Measurements from ENCODE around the gene KIAA2012.

The KIAA2012 gene

GRCh38 chr2:202099515-202099914, 26.5 kb downstream of the KIAA2012 start:
- no peak for DNase-seq (ENCODE audit: low spot score)

GRCh38 chr2:202100176-202100575, 27.1 kb downstream of the KIAA2012 start:
- in situ Hi-C loops (cut with MboI; ENCODE audit: low pct_unique_long_range_greater_than_20kb, low sequenced_read_pairs, unreplicated experiment): no loop called here
- DNase-seq (ENCODE audit: low spot score): no peak
- TF ChIP-seq CTCF (IDR thresholded peaks at IDR 0.05; ENCODE audit: extremely low read depth, insufficient read depth, missing control alignments): no peak

More at GRCh38 chr2:202099515-202099914, 26.5 kb downstream of the KIAA2012 start:
- no peak for TF ChIP-seq CTCF (IDR thresholded peaks at IDR 0.05; ENCODE audit: extremely low read depth, insufficient read depth, missing control alignments)
- in situ Hi-C loops (cut with MboI; ENCODE audit: low pct_unique_long_range_greater_than_20kb, low sequenced_read_pairs, unreplicated experiment): no loop called here

- no peak for DNase-seq (ENCODE audit: low spot score)
- in situ Hi-C loops (cut with MboI; ENCODE audit: low pct_unique_long_range_greater_than_20kb, low sequenced_read_pairs, unreplicated experiment): no loop called here
These were observed 28.0 kb downstream of the KIAA2012 start for GRCh38 chr2:202101026-202101579.

GRCh38 chr2:202102425-202103000, 29.5 kb downstream of the KIAA2012 start:
- in situ Hi-C loops (cut with MboI; ENCODE audit: low pct_unique_long_range_greater_than_20kb, low sequenced_read_pairs, unreplicated experiment): no loop called here
- DNase-seq (ENCODE audit: low spot score): no peak
- TF ChIP-seq CTCF (IDR thresholded peaks at IDR 0.05; ENCODE audit: extremely low read depth, insufficient read depth, missing control alignments): no peak

More at GRCh38 chr2:202101026-202101579, 28.0 kb downstream of the KIAA2012 start:
- no peak for TF ChIP-seq CTCF (IDR thresholded peaks at IDR 0.05; ENCODE audit: extremely low read depth, insufficient read depth, missing control alignments)

- in situ Hi-C loops (cut with MboI; ENCODE audit: low pct_unique_long_range_greater_than_20kb, low sequenced_read_pairs, unreplicated experiment): no loop called here
These were observed 31.3 kb downstream of the KIAA2012 start for GRCh38 chr2:202104286-202104870.

GRCh38 chr2:202105025-202105424, 32.0 kb downstream of the KIAA2012 start:
- TF ChIP-seq CTCF (IDR thresholded peaks at IDR 0.05; ENCODE audit: extremely low read depth, insufficient read depth, missing control alignments): no peak
- no peak for DNase-seq (ENCODE audit: low spot score)
- in situ Hi-C loops (cut with MboI; ENCODE audit: low pct_unique_long_range_greater_than_20kb, low sequenced_read_pairs, unreplicated experiment): no loop called here

More at GRCh38 chr2:202104286-202104870, 31.3 kb downstream of the KIAA2012 start:
- DNase-seq (ENCODE audit: low spot score): peak; percentile 37
- peak; percentile 80 for TF ChIP-seq CTCF (IDR thresholded peaks at IDR 0.05; ENCODE audit: extremely low read depth, insufficient read depth, missing control alignments)
